H9 (cell line): ENCODE measurements around the gene IL1RAPL2. TPM values are rescaled to one million over a fixed set of nuclear protein-coding genes. Genes with fewer than 3 reads are reported as not detected.

Source experiments
- DNase-seq: peaks from one replicate; pipeline ENCODE4 v3.0.0-alpha.2; 2017
- H2AFZ ChIP-seq: one replicate; pipeline ENCODE4 v1.6.1; 2013; ENCODE audit warnings: mild to moderate bottlenecking, low read length, control low read depth, moderate library complexity
- H2AK5ac ChIP-seq: 2 replicates; pipeline ENCODE4 v1.6.1; 2013; ENCODE audit warnings: low read length, control low read depth, mixed read lengths; ENCODE audit not compliant: insufficient read length
- H2BK120ac ChIP-seq: one replicate; pipeline ENCODE4 v1.6.1; 2013; ENCODE audit warnings: low read depth, mild to moderate bottlenecking, low read length, control low read depth, inconsistent platforms; ENCODE audit not compliant: poor library complexity, severe bottlenecking
- H2BK12ac ChIP-seq: 2 replicates; pipeline ENCODE4 v1.6.1; 2013; ENCODE audit warnings: low read length, control low read depth, mixed read lengths, low read depth; ENCODE audit not compliant: insufficient read length
- H2BK15ac ChIP-seq: 2 replicates; pipeline ENCODE4 v1.6.1; 2013; ENCODE audit warnings: low read depth, low read length, control low read depth
- H2BK20ac ChIP-seq: one replicate; pipeline ENCODE4 v1.6.1; 2013; ENCODE audit warnings: low read depth, mild to moderate bottlenecking, low read length, control low read depth, inconsistent platforms; ENCODE audit not compliant: poor library complexity, severe bottlenecking
- H2BK5ac ChIP-seq: 2 replicates; pipeline ENCODE4 v1.6.1; 2013; ENCODE audit warnings: low read length, control low read depth, mixed read lengths; ENCODE audit not compliant: insufficient read length
- H3K14ac ChIP-seq: 2 replicates; pipeline ENCODE4 v1.6.1; 2013; ENCODE audit warnings: low read length, control low read depth; ENCODE audit not compliant: insufficient read depth
- H3K18ac ChIP-seq: 2 replicates; pipeline ENCODE4 v1.6.1; 2013; ENCODE audit warnings: low read depth, mild to moderate bottlenecking, mixed read lengths, low read length, control low read depth; ENCODE audit not compliant: insufficient read length
- H3K23ac ChIP-seq: 2 replicates; pipeline ENCODE4 v1.6.1; 2013; ENCODE audit warnings: low read length, control low read depth, mixed read lengths, low read depth; ENCODE audit not compliant: insufficient read length
- H3K23me2 ChIP-seq: 2 replicates; pipeline ENCODE4 v1.6.1; 2013; ENCODE audit warnings: low read depth, mild to moderate bottlenecking, mixed read lengths, low read length, control low read depth; ENCODE audit not compliant: insufficient read length, poor library complexity, severe bottlenecking
- H3K27ac ChIP-seq: 2 replicates; pipeline ENCODE4 v1.5.1; 2013; ENCODE audit warnings: low read length, control low read depth, mixed read lengths, low read depth; ENCODE audit not compliant: insufficient read length
- H3K27me3 ChIP-seq: 2 replicates; pipeline ENCODE4 v1.6.1; 2013; ENCODE audit warnings: low read length, control low read depth, inconsistent platforms; ENCODE audit not compliant: insufficient read depth
- H3K4ac ChIP-seq: 2 replicates; pipeline ENCODE4 v1.6.1; 2013; ENCODE audit warnings: low read depth, mild to moderate bottlenecking, control low read depth, inconsistent platforms, low read length, moderate library complexity
- H3K4me1 ChIP-seq: 2 replicates; pipeline ENCODE4 v1.6.1; 2013; ENCODE audit warnings: low read length, control low read depth, inconsistent platforms; ENCODE audit not compliant: insufficient read depth
- H3K4me2 ChIP-seq: 2 replicates; pipeline ENCODE4 v1.6.1; 2013; ENCODE audit warnings: low read length, control low read depth, mixed read lengths; ENCODE audit not compliant: insufficient read length, insufficient read depth
- H3K56ac ChIP-seq: 2 replicates; pipeline ENCODE4 v1.6.1; 2013; ENCODE audit warnings: low read depth, mild to moderate bottlenecking, mixed read lengths, low read length, control low read depth; ENCODE audit not compliant: insufficient read length
- H3K79me1 ChIP-seq: 2 replicates; pipeline ENCODE4 v1.6.1; 2013; ENCODE audit warnings: low read depth, mild to moderate bottlenecking, moderate library complexity, low read length, control low read depth, inconsistent platforms; ENCODE audit not compliant: insufficient read depth, poor library complexity, severe bottlenecking
- H3K79me2 ChIP-seq: 2 replicates; pipeline ENCODE4 v1.6.1; 2013; ENCODE audit warnings: low read length, control low read depth, inconsistent platforms; ENCODE audit not compliant: insufficient read depth
- H3K9ac ChIP-seq: 2 replicates; pipeline ENCODE4 v1.6.1; 2013; ENCODE audit warnings: low read length, control low read depth, mixed read lengths; ENCODE audit not compliant: insufficient read length; ENCODE audit errors: extremely low read depth
- H3K9me3 ChIP-seq: one replicate; pipeline ENCODE4 v1.6.1; 2013; ENCODE audit warnings: low read depth, low read length, inconsistent platforms; ENCODE audit not compliant: control insufficient read depth
- H3T11ph ChIP-seq: one replicate; pipeline ENCODE4 v1.6.1; 2013; ENCODE audit warnings: mild to moderate bottlenecking, low read length, control low read depth, inconsistent platforms
- H4K20me1 ChIP-seq: one replicate; pipeline ENCODE4 v1.6.1; 2013; ENCODE audit not compliant: control insufficient read depth, insufficient read length, insufficient read depth
- H4K5ac ChIP-seq: 2 replicates; pipeline ENCODE4 v1.6.1; 2013; ENCODE audit warnings: low read depth, mild to moderate bottlenecking, mixed read lengths, low read length, control low read depth; ENCODE audit not compliant: insufficient read length
- H4K8ac ChIP-seq: replicated peaks from 2 replicates; pipeline ENCODE4 v1.6.1; 2013; ENCODE audit warnings: low read length, control low read depth, mixed read lengths, low read depth; ENCODE audit not compliant: insufficient read length
- H4K91ac ChIP-seq: 2 replicates; pipeline ENCODE4 v1.6.1; 2013; ENCODE audit warnings: low read depth, mild to moderate bottlenecking, moderate library complexity, mixed read lengths, low read length, control low read depth; ENCODE audit not compliant: insufficient read length
- H3K27ac Mint-ChIP-seq, 3 experiments: 2 replicates in 2 of 3; 3 replicates in 1 of 3; pipeline ENCODE4 v1.8.0; 2020 to 2021; ENCODE audit warnings: mixed read lengths in 3 of 3, mild to moderate bottlenecking in 1 of 3, moderate library complexity in 1 of 3
- H3K27me3 Mint-ChIP-seq: 2 replicates; pipeline ENCODE4 v1.8.0; 2021; ENCODE audit warnings: low read depth, mild to moderate bottlenecking, moderate library complexity, mixed read lengths
- H3K36me3 Mint-ChIP-seq, 3 experiments: 2 replicates in 2 of 3; 3 replicates in 1 of 3; pipeline ENCODE4 v1.8.0; 2020 to 2021; ENCODE audit warnings: low read depth in 3 of 3, mixed read lengths in 3 of 3; ENCODE audit not compliant: insufficient read depth in 1 of 3
- H3K4me1 Mint-ChIP-seq, 2 experiments: 2 replicates each; pipeline ENCODE4 v1.8.0; 2020; ENCODE audit warnings: mixed read lengths in 2 of 2
- H3K4me3 Mint-ChIP-seq, 2 experiments: 2 replicates in 1 of 2; 3 replicates in 1 of 2; pipeline ENCODE4 v1.8.0; 2020 to 2021; ENCODE audit warnings: mild to moderate bottlenecking in 2 of 2, mixed read lengths in 2 of 2, moderate library complexity in 1 of 2
- H3K9me3 Mint-ChIP-seq, 2 experiments: 2 replicates in 1 of 2; 3 replicates in 1 of 2; pipeline ENCODE4 v1.8.0; 2020; ENCODE audit warnings: mild to moderate bottlenecking in 2 of 2, mixed read lengths in 2 of 2, moderate library complexity in 1 of 2
- WGBS: extraction: QIAGEN DNeasy Blood & Tissue Kit; methylation state at CpG from one replicate; pipeline ENCODE4 v1.1.7; 2013; ENCODE audit warnings: missing lambda C conversion rate, low lambda C conversion rate, mixed read lengths; ENCODE audit not compliant: insufficient read length; ENCODE audit errors: extremely low coverage; 5-methylcytosine and 5-hydroxymethylcytosine counted together
- total RNA-seq: library from RNA; stranded (reverse); gene quantifications from 2 replicates; pipeline ENCODE4 v1.2.1, GENCODE V29; 2021
- TF ChIP-seq, protein P1 (sequence below): fragments of 200-600 bp; sonication (generic); conservative IDR thresholded peaks from 3 replicates; pipeline ENCODE4 v1.8.0; 2021; ENCODE audit warnings: antibody characterized with exemption, mild to moderate bottlenecking

IL1RAPL2 gene
- total RNA-seq, 1 experiment from 2014 or later, result not detected

- Histone ChIP-seq H3K18ac (no peak overlapping the region), H3K23me2 (no peaks in the 10 kb centered on the region), H3K56ac (no peak overlapping the region), H2BK15ac (no peak overlapping the region), H3K9ac (no peak overlapping the region), H3K79me1 (no peaks in the 10 kb centered on the region), H3T11ph (no peak overlapping the region), H2BK120ac (no peak overlapping the region), H3K79me2 (no peaks in the 10 kb centered on the region), H2BK5ac (no peak overlapping the region), H3K4me2 (no peak overlapping the region), H4K8ac (no peak overlapping the region), H3K14ac (no peak overlapping the region), H3K4ac (no peak overlapping the region), H2BK20ac (no peak overlapping the region), H3K27me3 (no peaks in the 10 kb centered on the region), H2AK5ac (no peak overlapping the region), H4K20me1 (no peaks in the 10 kb centered on the region), H4K91ac (no peak overlapping the region), H4K5ac (no peak overlapping the region), H3K9me3 (no peaks in the 10 kb centered on the region), H3K23ac (no peak overlapping the region), H2BK12ac (no peak overlapping the region), H3K4me1 (no peaks in the 10 kb centered on the region), H3K27ac (no peak overlapping the region), H2AFZ (no peak overlapping the region)
- Mint-ChIP-seq H3K27me3 (no peaks in the 10 kb centered on the region; the same call in 1 of the 2 replicates), H3K9me3 (peaks cover 0 to 57% of the 10 kb centered on the region in 2 experiments; a peak in 2 of 5 replicates), H3K36me3 (no peaks in the 10 kb centered on the region; a peak in 1 of 7 replicates), H3K4me3 (no peak overlapping the region), H3K4me1 (no peaks in the 10 kb centered on the region), H3K27ac (no peak overlapping the region)
- WGBS, result no CpG with 5 or more reads among the region's 2 CpGs
- no peak for DNase-seq
- TF ChIP-seq, protein P1, sequence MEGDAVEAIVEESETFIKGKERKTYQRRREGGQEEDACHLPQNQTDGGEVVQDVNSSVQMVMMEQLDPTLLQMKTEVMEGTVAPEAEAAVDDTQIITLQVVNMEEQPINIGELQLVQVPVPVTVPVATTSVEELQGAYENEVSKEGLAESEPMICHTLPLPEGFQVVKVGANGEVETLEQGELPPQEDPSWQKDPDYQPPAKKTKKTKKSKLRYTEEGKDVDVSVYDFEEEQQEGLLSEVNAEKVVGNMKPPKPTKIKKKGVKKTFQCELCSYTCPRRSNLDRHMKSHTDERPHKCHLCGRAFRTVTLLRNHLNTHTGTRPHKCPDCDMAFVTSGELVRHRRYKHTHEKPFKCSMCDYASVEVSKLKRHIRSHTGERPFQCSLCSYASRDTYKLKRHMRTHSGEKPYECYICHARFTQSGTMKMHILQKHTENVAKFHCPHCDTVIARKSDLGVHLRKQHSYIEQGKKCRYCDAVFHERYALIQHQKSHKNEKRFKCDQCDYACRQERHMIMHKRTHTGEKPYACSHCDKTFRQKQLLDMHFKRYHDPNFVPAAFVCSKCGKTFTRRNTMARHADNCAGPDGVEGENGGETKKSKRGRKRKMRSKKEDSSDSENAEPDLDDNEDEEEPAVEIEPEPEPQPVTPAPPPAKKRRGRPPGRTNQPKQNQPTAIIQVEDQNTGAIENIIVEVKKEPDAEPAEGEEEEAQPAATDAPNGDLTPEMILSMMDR, result no peak
Measured at GRCh38 chrX:104863466-104863865, 297.5 kb downstream of the IL1RAPL2 start.
